Right ventricle myocardium superior (tissue), 1 donor: ENCODE measurements around the gene SLC5A10. TPM values are rescaled to one million over a fixed set of nuclear protein-coding genes. Genes with fewer than 3 reads are reported as not detected.
A peak's percentile ranks its signal among the peaks of the same experiment; 100 is the strongest.
"Not testable (repeated sequence)": the region's sequence is repeated elsewhere in the genome, so short reads cannot be mapped to it uniquely, and the experiment has no call there.

Experiments used
- ATAC-seq: fragments of 200-7000 bp; cut with Tn5 transposase; one replicate; pipeline ENCODE4 v1.9.1; 2020; ENCODE audit warnings: mild to moderate bottlenecking; ENCODE audit not compliant: poor library complexity
- DNase-seq: peaks from one replicate; pipeline ENCODE4 v3.0.0-alpha.2; 2020
- intact Hi-C: fragments of 100-400 bp; cut with DNase I; formaldehyde crosslinking; loops from one replicate; pipeline ENCODE4 v1.11.2; 2022
- long read RNA-seq: library from polyadenylated mRNA; unstranded; transcript quantifications from one replicate; pipeline ENCODE4 v2.0.0, GENCODE V29; 2021
- total RNA-seq: library from RNA; stranded (reverse); fragmentation: NEBNext Ultra II Directional; extraction: Animal tissue kit (Norgen Biotek cat#: 25700); gene quantifications from one replicate; pipeline ENCODE4 v1.2.1, GENCODE V29; 2021
- donor health status: DM: no; HTN: yes; CAD: no; lungs with severe emphysema.

SLC5A10 gene
- not detected for total RNA-seq
- long read RNA-seq, partial matches to known transcripts, result 0 of 1 reads
- long read RNA-seq, other reads (novel, unspliced or antisense), result 1 of 1 reads

DNA sequence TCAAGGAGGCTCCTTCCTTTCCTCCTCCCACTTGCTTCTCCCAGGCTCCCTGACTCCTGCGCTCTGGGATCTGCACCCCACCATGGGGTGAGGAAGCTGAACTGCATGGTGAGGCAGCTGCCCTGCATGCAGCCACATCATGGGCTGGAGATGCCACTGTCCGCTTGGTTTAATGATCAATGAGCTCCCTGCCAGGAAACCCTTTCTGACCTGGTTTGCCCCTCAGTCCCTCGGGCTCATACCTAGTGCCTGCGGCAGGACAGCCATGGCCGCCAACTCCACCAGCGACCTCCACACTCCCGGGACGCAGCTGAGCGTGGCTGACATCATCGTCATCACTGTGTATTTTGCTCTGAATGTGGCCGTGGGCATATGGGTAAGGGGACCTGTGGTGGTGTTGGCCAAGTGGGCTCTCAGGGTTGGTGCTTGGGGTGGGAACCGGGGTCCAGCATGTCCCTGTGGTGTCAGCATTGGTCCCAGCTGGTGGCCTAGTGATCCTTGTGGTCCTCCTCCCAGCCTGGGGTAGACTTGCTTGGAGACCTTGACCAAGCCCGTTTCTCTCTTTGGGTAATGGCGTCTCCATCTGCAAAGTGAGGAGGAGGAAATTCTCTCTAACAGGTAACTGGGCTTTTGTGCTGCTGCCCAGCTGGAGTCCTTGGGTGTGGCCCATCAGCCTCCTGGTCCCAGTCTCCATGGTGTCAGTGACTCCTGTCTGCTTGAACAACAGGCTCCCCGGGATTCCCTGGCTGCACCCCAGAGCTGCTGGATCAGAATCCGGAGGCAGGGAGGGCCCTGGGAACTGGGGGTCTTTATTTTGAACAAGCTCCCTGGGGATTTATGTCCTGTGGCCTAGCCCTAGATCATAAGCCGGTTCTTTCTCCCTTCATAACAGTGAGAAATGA, at the start of gene SLC5A10:
Gene SLC5A10 (plus strand): TSS at position 225 of the 902 bp plus-strand sequence. CDS start 41 bp downstream, at position 266.
- intact Hi-C loops, result no loop called here

DNA sequence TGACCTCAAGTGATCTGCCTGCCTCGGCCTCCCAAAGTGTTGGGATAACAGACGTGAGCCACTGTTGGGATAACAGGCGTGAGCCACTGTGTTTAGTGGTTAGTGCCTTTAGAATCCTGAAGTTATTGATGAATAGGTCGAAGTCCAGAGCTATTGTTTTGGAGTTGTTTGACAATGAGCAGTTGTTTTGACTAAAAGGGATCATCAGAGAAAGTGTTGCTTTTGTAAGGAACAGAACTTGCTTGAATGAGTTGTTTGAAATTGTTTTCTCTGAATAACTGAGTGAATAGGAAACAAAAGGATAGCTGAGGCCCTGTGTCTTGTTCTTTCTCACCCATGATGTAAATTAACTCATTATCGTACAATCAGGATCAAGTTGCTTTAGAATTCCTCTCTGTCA, 47.5 kb upstream of the SLC5A10 start:
- DNase-seq (no peak), ATAC-seq (no peak)
- intact Hi-C loops, result no loop called here

More for the DNA sequence above, at the start of gene SLC5A10:
- DNase-seq (no peak), ATAC-seq (peak; percentile 49)

DNA sequence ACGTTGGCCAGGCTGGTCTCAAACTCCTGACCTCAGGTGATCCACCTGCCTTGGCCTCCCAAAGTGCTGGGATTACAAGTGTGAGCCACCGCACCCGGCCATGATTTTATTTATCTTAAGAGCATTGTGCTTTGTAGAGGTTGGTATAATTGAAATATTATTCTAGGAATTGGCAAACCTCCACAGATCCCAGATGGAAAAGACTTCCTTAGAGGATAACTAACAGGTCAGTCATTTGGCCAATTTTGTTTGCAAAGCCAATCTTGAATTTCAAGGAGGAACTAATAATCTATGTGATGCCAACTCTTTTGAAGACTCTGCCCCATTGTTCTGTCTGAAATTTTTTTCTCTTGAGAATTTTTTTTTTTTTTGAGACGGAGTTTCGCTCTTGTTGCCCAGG, 46.7 kb upstream of the SLC5A10 start:
- intact Hi-C loops, result no loop called here
- no peak for DNase-seq
- no peak for ATAC-seq

DNA sequence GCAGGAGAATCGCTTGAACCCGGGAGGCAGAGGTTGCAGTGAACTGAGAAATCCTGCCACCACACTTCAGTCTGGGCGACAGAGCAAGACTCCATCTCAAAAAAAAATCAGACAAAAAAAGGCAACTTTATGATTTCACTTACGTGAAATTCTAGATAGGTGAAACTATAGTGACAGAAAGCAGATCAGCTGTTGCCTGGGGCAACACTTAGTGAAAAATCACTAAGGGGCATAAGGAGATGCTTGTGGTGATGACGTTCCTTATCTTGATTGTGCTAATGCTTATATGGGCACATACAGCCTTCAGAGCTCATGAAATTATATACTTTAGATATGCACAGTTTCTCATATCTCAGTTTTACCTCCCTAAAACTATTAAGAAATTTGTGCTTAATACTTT, 41.6 kb upstream of the SLC5A10 start:
- DNase-seq (no peak), ATAC-seq (no peak)
- intact Hi-C loops, result loop anchor here (10.0 kb wide), 2 partner anchors 46 to 54 kb away; no protein-coding TSS in a partner anchor

DNA sequence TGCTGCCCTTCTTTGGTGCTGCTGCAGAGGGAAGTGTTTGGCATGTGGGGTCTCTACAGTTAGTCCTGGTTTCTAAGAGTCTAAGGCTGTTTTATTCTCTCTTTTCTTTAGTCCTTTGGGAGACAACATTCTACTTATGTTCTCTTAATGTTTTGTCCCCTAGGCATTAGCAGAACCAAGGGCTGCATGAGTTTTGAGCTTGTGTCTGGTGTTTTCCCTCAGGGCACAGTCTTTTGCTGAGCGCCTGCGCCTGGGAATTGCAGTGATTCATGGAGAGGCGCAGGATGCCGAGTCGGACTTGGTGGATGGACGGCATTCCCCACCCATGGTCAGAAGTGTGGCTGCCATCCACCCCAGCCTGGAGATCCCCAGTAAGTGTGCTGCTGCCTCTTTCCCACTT, 41.1 kb upstream of the SLC5A10 start:
- DNase-seq (no peak), ATAC-seq (no peak)
- intact Hi-C loops, result loop anchor here (10.0 kb wide), 2 partner anchors 46 to 54 kb away; no protein-coding TSS in a partner anchor

DNA sequence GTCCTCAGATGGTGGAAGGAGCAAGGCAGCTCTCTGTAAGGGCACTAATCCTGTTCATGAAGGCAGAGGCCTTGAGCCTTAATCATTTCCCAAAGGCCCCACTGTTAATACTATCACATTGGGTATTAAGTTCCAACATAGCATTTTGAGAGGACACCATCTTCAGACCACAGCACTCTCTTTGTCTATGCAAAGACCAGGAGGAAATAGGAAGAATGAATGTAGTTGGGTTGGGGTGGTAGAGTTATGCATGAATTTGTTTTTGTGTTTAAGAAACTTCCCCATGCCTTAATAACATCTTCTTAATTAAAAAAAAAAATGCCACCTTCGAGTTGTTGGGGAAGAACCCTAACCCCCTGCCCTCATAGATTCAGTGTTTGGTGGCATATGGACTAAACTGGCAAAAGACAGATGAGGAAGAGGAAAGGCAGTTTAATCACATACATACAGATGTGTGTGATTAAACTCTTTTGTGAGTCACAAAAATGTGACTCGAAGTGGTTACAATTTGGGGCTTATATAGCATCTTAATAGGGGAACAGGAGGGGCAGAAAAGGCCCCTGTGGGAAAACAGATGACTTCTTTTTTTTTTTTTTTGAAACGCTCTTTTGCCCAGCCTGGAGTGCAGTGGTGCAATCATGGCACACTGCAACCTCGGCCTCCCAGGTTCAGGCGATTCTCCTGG, 35.0 kb upstream of the SLC5A10 start:
- DNase-seq, result no peak
- intact Hi-C loops, result loop anchor here (10.0 kb wide), 2 partner anchors 48 to 52 kb away; no protein-coding TSS in a partner anchor
- ATAC-seq, result no peak

DNA sequence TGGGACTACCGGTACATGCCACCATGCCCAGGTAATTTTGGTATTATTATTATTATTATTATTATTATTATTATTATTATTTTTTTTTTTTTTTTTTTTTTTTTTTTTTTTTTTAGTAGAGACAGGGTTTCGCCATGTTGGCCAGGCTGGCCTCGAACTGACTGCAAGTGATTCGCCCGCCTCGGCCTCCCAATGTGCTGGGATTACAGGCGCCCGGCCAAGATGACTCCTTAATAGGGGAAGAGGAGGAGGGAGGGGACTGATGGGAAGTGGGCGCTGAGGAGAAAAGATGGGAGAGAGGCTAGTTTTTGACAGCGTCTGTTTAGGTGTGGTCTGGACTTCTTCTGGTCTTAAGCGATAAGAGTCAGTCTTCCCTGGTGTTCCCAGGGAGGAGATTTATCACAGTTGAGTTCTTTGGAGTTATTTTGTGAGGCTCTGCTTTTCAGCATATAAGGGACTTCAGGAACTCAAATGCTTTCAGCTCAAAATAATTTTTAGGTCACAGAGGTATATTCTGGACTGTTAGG, 34.4 kb upstream of the SLC5A10 start:
- no peak for DNase-seq
- ATAC-seq, result no peak
- intact Hi-C loops, result loop anchor here (10.0 kb wide), 2 partner anchors 47 to 53 kb away; no protein-coding TSS in a partner anchor

DNA sequence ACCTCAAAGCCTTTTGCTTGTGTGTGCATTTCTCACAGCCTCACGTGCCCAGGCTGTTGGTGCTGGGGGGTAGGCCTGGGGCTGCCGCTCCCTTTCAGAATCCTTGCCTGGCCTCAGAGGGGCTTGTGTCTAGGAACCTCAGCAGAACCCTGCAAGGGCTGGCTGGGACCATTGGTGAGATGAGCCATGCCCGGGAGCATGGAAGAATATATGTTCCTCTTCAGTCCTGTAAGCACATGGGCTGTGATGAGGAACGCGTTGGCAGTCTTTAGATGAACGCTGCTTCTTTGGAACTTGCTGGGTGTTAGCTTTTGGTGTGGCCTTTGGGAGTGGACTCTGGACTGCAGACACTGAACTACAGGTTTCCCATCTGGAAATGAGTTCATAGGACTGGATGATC, 32.0 kb upstream of the SLC5A10 start:
- intact Hi-C loops, result loop anchor here (10.0 kb wide), 2 partner anchors 45 to 55 kb away; no protein-coding TSS in a partner anchor
- ATAC-seq, result peak; percentile 31
- no peak for DNase-seq

DNA sequence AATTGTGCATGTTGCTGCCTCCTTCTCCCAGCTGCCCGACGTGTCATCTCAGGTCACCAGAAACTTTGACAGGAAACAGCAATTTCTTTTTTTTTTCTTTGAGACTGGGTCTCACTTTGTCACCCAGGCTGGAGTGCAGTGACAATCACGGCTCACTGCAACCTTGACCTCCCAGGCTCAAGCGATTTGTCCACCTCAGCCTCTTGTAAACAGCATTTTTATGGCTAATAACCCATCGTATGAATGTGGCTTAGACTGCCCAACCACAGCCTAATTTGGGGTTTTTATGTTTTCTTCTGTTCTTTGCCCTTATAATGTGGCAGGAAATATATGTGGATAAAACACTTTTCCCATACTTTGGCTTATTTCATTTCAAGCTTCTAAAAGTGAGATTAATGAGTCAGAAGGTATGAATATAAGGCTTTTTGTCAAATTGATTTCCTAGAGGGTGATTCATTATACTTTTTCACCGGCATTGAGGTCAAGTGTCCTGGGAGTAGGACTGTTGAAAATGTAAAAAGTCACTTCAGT, 31.0 kb upstream of the SLC5A10 start:
- peak; percentile 43 for ATAC-seq
- intact Hi-C loops, result no loop called here
- no peak for DNase-seq

DNA sequence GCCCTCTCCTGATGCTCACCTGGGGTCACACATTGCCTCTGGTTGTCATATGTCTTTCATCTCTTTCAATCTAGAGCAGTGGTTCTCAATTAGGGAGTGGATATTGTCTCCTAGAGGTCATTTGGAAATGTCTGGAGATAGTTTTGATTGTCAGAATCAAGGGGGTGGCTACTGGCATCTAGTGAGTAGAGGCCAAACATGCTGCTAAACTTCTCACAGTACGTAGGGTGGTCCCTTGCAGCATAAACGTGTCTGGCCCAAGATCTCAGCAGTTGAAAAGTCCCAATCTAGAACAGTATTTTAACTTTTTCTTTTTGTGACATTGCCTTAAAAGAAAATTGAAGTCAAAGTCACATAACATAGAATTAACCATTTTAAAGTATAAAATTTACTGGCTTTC, 30.5 kb upstream of the SLC5A10 start:
- intact Hi-C loops, result no loop called here
- ATAC-seq (no peak), DNase-seq (no peak)

DNA sequence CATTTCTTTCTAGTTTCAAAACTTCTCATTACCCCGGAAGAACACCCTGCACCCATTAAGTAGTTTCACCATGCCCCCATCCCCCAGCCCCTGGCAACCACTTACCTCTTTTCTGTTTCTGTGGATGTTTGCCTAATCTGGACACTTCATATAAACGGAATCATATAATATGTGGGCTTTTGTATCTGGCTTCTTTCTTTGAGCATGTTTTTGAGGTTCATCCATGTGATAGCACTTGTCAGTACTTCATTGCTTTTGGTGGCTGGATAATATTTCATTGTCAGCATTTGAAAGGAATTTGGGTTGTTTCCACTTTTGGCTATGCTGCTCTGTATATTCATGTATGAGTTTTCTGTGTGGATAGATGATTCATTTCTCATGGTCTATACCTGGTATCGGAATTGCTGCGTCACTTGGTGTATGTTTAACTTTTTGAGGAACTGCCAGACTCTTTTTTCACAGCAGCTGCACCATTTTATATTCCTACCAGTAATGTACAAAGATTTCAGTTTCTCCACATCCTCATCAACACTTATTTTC, 30.0 kb upstream of the SLC5A10 start:
- intact Hi-C loops, result no loop called here
- no peak for ATAC-seq
- no peak for DNase-seq

DNA sequence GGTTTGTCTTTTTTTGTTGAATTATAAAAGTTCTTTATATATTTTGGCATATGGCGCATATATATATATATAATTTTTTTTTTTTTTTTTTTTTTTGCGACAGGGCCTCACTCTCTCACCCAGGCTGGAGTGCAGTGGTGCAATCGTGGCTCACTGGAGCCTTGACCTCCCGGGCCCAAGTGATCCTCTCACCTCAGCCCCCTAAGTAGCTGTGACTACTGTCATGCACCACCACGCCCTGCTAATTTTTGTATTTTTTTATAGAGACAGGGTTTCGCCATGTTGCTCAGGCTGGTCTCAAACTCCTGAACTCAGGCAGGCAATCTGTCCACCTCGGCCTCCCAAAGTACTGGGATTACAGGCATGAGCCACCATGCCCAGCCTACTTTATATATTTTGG, 29.4 kb upstream of the SLC5A10 start:
- intact Hi-C loops, ATAC-seq, DNase-seq: not testable (repeated sequence)

DNA sequence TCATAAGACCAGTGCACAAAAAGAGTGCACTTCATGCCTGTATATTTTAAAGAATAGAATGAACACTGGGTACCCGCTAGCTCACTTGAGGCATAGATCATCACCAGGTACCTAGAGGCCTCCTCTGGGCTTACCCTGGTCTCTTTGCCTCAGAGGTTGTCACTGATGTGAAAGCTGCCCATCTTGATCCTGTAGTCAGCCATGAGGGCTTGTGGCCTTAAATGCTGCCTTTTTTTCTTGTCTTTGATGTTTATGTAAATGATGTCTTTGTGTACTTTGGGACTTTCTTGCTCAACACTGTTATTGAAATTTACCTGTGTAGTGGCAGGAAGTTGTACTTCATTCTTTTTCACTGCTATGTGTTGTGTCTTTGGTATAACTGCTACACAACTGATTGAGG, 26.8 kb upstream of the SLC5A10 start:
- ATAC-seq (no peak), DNase-seq (no peak)
- intact Hi-C loops, result no loop called here

DNA sequence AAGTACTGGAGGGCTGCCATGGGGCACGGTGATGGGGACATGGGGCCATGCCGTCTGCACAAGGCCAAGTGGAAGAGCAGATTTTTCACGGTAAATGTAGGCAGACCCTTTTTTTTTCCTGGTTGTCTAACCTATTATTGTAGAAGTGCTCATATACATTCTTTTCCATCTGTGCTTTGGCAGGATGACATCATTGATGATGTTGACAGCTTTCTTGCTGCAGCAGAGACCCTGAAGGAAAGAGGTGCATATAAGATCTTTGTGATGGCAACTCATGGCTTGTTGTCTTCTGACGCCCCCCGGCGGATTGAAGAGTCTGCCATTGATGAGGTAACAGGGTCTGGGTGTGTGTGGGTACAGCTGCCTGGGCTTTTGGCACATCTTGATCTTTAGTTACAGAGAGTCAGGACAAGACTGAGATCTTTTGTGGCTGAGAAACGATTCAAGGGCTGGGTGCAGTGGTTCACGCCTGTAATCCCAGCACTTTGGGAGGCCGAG, 23.3 kb upstream of the SLC5A10 start:
- no peak for DNase-seq
- ATAC-seq, result no peak
- intact Hi-C loops, result no loop called here

DNA sequence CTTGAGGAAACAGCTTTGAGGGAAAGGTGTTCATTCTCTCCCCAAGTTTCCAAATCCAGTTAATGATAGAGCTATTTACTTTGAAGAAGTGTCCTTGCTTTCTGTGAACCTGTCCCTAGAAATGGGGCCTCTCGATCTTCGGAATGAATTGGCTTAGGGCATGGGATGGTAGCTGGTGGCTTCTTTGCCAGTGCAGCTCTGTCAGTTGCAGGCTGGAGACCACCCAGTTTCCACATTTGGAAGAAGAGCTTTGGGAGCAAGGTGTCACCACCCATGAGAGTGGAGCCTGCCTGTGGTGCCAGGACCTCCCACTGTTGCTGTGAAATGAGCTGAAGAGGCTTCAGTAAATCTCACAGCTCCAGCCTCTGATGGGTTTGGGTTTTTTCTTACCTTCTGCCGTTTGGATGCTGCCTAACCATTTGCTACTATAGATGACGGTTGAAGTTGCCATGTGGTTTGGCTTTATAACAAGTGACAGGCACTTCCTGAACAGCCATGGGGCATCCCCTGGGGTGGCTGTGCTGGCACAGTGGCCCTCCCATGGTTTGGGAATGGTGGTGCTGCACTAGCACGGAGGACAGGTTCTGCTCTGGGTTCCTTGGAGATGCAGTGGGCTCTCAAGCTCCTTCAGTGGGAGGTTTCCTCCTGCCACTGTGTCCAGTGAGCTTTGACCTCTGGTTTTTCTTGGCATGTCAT, 19.5 kb upstream of the SLC5A10 start:
- intact Hi-C loops, result no loop called here
- ATAC-seq, result no peak

DNA sequence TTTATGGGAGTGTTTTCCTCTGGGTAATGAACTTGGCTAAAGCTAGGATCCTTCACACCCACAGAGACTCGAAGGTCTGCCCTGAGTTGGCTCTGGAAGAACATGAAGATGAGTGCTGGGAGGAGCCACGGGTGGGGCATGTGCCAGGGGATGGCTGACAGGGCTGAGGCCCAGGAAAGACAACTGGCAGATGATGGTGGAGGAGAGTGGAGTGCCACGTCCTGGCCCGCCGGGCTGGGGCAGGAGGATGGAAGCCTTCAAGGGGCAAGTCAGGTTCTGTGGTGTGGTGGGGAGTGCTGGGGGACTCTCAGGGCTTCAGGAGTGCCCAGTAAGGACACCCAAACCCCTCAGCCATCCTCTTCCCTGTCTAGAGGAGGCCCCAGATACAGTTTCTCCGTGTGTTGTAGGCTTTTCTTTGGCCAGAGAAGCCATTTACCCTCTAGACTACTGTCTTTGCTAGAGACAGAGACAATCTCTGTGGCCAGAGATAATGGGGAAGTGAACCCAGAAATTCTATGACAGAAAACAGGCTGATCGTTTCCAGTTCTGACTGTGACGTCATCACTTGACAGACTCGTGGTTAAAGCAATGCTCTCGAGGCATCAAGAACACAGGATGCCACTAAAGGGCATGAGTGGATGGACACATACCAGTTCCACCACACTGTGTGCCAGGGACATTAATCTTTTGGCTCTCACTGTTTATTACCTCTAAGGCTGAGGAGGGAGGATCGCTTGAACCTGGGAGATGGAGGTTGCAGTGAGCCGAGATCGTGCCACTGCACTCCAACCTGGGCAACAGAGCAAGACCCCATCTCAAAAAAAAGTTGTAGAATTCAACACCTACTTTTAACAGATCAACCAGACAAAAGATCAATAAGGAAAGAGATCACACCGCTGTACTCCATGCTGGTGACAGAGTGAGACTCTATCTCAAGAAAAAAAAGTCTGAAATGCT, 18.6 kb upstream of the SLC5A10 start:
- DNase-seq (no peak), ATAC-seq (no peak)
- intact Hi-C loops, result no loop called here

More for the DNA sequence above, 19.5 kb upstream of the SLC5A10 start:
- DNase-seq, result no peak
